PC-3 (cell line): ENCODE data around the gene SH2D3C. TPM values are rescaled to one million over a fixed set of nuclear protein-coding genes. Genes with fewer than 3 reads are reported as not detected.

ENCODE experiments used
- ATAC-seq: fragments of 200-7000 bp; cut with Tn5 transposase; 2 replicates; pipeline ENCODE4 v1.9.1; 2020; ENCODE audit warnings: mild to moderate bottlenecking, moderate library complexity
- BruUV-seq: library from RNA; stranded (reverse); fragments of 400-500 nt; replicated peaks from 2 replicates; lab custom pipeline; 2021; lab: Mats Ljungman, UMichigan
- CTCF ChIA-PET: fragments of 300-600 bp; sonication (Branson Sonifier 250); formaldehyde crosslinking; loops from one replicate; lab custom pipeline; 2022; ENCODE audit warnings: antibody characterized with exemption; lab: Charles Lee
- POLR2A ChIA-PET: fragments of 300-600 bp; sonication (Branson Sonifier 250); formaldehyde crosslinking; loops from one replicate; lab custom pipeline; 2022; ENCODE audit warnings: antibody characterized with exemption; ENCODE audit not compliant: unreplicated experiment; lab: Charles Lee
- DNase-seq: peaks from one replicate; pipeline ENCODE4 v3.0.0-alpha.2; 2015
- H2AFZ ChIP-seq: fragments of 300-600 bp; sonication (generic); 2 replicates; pipeline ENCODE4 v1.6.0; 2016; ENCODE audit warnings: antibody characterized with exemption, low read length
- H3F3A ChIP-seq: fragments of 300-600 bp; sonication (generic); one replicate; pipeline ENCODE4 v1.6.0; 2017; ENCODE audit warnings: antibody characterized with exemption, low read length, control low read depth, mild to moderate bottlenecking; ENCODE audit not compliant: unreplicated experiment
- H3K27ac ChIP-seq: fragments of 300-600 bp; sonication (generic); 2 replicates; pipeline ENCODE4 v1.5.1; 2016; ENCODE audit warnings: mild to moderate bottlenecking, low read length
- H3K27me3 ChIP-seq: fragments of 300-600 bp; sonication (generic); 2 replicates; pipeline ENCODE4 v1.6.1; 2016; ENCODE audit warnings: low read length, mixed read lengths
- H3K36me3 ChIP-seq: fragments of 300-600 bp; sonication (generic); 2 replicates; pipeline ENCODE4 v1.6.1; 2016; ENCODE audit warnings: low read depth, mixed run types, low read length, mixed read lengths
- H3K4me1 ChIP-seq: fragments of 300-600 bp; sonication (generic); 2 replicates; pipeline ENCODE4 v1.5.1; 2016; ENCODE audit warnings: low read length; ENCODE audit not compliant: insufficient read depth
- H3K4me2 ChIP-seq: fragments of 300-600 bp; sonication (generic); 2 replicates; pipeline ENCODE4 v1.6.0; 2016; ENCODE audit warnings: low read length
- H3K4me3 ChIP-seq: fragments of 300-600 bp; sonication (generic); 2 replicates; pipeline ENCODE4 v1.5.1; 2016; ENCODE audit warnings: mild to moderate bottlenecking, low read length, mixed read lengths
- H3K79me2 ChIP-seq: fragments of 300-600 bp; sonication (generic); 2 replicates; pipeline ENCODE4 v1.6.1; 2017; ENCODE audit warnings: low read length, mixed read lengths
- H3K9ac ChIP-seq: fragments of 300-600 bp; sonication (generic); 2 replicates; pipeline ENCODE4 v1.6.0; 2016; ENCODE audit warnings: mild to moderate bottlenecking, low read length
- H3K9me2 ChIP-seq: fragments of 300-600 bp; sonication (generic); replicated peaks from 2 replicates; pipeline ENCODE4 v1.6.1; 2016; ENCODE audit warnings: mixed run types, low read length, mixed read lengths
- H3K9me3 ChIP-seq: fragments of 300-600 bp; sonication (generic); 2 replicates; pipeline ENCODE4 v1.6.1; 2016; ENCODE audit warnings: low read length, mixed read lengths
- H4K20me1 ChIP-seq: fragments of 300-600 bp; sonication (generic); 2 replicates; pipeline ENCODE4 v1.6.1; 2016; ENCODE audit warnings: low read length, mixed read lengths
- EZH2 ChIP-seq: fragments of 300-600 bp; sonication (generic); IDR thresholded peaks from one replicate; pipeline ENCODE4 v1.6.1; 2017; ENCODE audit warnings: antibody characterized with exemption, mild to moderate bottlenecking, low read length; ENCODE audit not compliant: unreplicated experiment
- EZH2phosphoT487 ChIP-seq: fragments of 300-600 bp; sonication (generic); IDR thresholded peaks from 2 replicates; pipeline ENCODE4 v1.6.1; 2018; ENCODE audit warnings: mild to moderate bottlenecking, antibody characterized with exemption, low read length, borderline replicate concordance
- intact Hi-C: fragments of 100-400 bp; cut with micrococcal nuclease; formaldehyde crosslinking; loops from 2 replicates; pipeline ENCODE4 v1.9.0; 2023
- total RNA-seq: library from RNA; depleted of rRNA; stranded (reverse); fragments of >200 nt; gene quantifications from 2 replicates; pipeline ENCODE4 v1.2.3, GENCODE V29; 2014
- TF ChIP-seq, protein P1 (sequence below): fragments of 300-600 bp; sonication (generic); conservative IDR thresholded peaks from 2 replicates; pipeline ENCODE4 v1.5.1; 2017; ENCODE audit warnings: antibody characterized with exemption, low read depth, mild to moderate bottlenecking, low read length

SH2D3C gene
- total RNA-seq, 1 experiment from 2014 or later: 0.26 TPM

DNA sequence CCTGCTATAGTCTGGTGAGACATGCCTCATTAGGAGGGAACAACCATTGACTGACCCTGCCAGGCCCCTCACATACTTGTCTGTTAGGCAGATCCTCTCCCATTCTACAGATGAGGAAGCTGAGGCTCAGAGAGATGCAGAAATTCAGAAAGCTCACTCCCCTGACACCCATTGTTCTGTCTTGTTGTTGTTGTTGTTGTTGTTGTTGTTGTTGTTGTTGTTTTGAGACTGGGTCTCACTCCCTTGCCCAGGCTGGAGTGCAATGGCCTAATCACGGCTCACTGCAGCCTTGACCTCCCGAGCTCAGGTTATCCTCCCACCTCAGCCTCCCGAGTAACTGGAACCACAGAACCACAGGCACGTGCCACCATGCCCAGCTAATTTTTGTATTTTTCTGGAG, 84.8 kb downstream of the SH2D3C start:
- H3K4me3 ChIP-seq: no peak overlapping the region
- no peak overlapping the region for H3K4me2 ChIP-seq
- no peaks in the 10 kb centered on the region for H3F3A ChIP-seq
- TF ChIP-seq EZH2 (no peak), EZH2phosphoT487 (no peak)
- TF ChIP-seq, protein P1, sequence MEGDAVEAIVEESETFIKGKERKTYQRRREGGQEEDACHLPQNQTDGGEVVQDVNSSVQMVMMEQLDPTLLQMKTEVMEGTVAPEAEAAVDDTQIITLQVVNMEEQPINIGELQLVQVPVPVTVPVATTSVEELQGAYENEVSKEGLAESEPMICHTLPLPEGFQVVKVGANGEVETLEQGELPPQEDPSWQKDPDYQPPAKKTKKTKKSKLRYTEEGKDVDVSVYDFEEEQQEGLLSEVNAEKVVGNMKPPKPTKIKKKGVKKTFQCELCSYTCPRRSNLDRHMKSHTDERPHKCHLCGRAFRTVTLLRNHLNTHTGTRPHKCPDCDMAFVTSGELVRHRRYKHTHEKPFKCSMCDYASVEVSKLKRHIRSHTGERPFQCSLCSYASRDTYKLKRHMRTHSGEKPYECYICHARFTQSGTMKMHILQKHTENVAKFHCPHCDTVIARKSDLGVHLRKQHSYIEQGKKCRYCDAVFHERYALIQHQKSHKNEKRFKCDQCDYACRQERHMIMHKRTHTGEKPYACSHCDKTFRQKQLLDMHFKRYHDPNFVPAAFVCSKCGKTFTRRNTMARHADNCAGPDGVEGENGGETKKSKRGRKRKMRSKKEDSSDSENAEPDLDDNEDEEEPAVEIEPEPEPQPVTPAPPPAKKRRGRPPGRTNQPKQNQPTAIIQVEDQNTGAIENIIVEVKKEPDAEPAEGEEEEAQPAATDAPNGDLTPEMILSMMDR: no peak
- POLR2A ChIA-PET: no interaction called here
- CTCF ChIA-PET: no interaction called here
- H3K27me3 ChIP-seq: no peaks in the 10 kb centered on the region
- H3K4me1 ChIP-seq: no peaks in the 10 kb centered on the region; the same call in 1 of the 2 replicates
- no peaks in the 10 kb centered on the region for H4K20me1 ChIP-seq
- H3K79me2 ChIP-seq: no peaks in the 10 kb centered on the region
- H3K9me2 ChIP-seq: no peaks in the 10 kb centered on the region
- intact Hi-C loops: no loop called here
- no peak overlapping the region for H2AFZ ChIP-seq
- H3K9me3 ChIP-seq: no peaks in the 10 kb centered on the region
- BruUV-seq: no TSS peak
- DNase-seq (no peak), ATAC-seq (no peak)
- H3K36me3 ChIP-seq: no peaks in the 10 kb centered on the region
- H3K9ac ChIP-seq: no peak overlapping the region
- H3K27ac ChIP-seq: no peak overlapping the region

DNA sequence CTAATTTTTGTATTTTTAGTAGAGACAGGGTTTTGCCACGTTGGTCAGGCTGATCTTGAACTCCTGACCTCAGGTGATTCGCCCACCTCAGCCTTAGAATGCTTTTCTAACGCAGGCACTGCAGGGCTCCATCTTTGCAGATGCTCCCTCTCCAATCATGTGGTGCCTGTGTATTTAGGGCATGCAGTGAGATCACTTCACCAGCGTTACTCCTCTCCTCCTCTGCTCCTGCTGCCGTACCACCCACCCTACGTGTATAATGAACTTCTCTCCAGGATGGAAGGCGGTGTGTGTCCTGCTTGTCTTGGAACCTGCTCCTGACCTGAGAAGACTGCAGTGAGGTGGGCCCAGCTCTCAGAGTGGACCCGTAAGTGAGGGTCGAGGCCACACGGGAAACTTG, 85.3 kb downstream of the SH2D3C start:
- DNase-seq (no peak), ATAC-seq (no peak)
- TF ChIP-seq, protein P1: no peak
- TF ChIP-seq EZH2: no peak
- TF ChIP-seq EZH2phosphoT487: no peak
- BruUV-seq: no TSS peak
- Histone ChIP-seq H3K9ac (no peak overlapping the region), H3K9me2 (no peaks in the 10 kb centered on the region), H3K4me2 (no peak overlapping the region), H3K27me3 (no peaks in the 10 kb centered on the region), H3K79me2 (no peaks in the 10 kb centered on the region), H2AFZ (no peak overlapping the region), H4K20me1 (no peaks in the 10 kb centered on the region), H3K4me1 (no peaks in the 10 kb centered on the region; the same call in 1 of the 2 replicates), H3K27ac (no peak overlapping the region), H3F3A (no peaks in the 10 kb centered on the region), H3K9me3 (no peaks in the 10 kb centered on the region), H3K4me3 (no peak overlapping the region), H3K36me3 (no peaks in the 10 kb centered on the region)
- ChIA-PET POLR2A (no interaction called here), CTCF (no interaction called here)
- intact Hi-C loops: no loop called here

DNA sequence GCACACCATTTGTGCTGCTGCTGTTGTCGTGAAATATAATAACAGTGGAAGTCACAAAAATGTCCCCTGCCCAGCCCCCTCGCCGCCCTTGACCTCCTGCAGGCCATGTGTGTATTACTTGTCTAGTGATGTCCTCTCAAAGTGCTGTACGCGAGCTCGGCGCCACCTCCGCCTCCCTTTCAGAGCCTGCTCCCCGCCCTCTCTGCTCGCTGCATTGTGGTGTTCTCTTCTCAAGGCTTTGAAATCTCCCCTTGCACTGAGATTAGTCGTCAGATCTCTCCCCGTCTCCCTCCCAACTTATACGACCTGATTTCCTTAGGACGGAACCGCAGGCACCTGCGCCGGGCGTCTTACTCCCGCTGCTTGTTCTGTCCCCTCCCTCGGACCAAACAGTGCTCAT, 86.4 kb downstream of the SH2D3C start:
- Histone ChIP-seq H3K79me2 (no peaks in the 10 kb centered on the region), H3F3A (no peaks in the 10 kb centered on the region), H3K4me2 (no peak overlapping the region), H3K9me2 (no peaks in the 10 kb centered on the region), H3K9me3 (no peaks in the 10 kb centered on the region), H2AFZ (no peak overlapping the region), H3K27ac (no peak overlapping the region), H3K4me3 (no peak overlapping the region), H3K9ac (no peak overlapping the region), H4K20me1 (no peaks in the 10 kb centered on the region), H3K36me3 (no peaks in the 10 kb centered on the region), H3K27me3 (no peaks in the 10 kb centered on the region), H3K4me1 (no peaks in the 10 kb centered on the region; the same call in 1 of the 2 replicates)
- TF ChIP-seq, protein P1: no peak
- no peak for TF ChIP-seq EZH2phosphoT487
- ChIA-PET CTCF (no interaction called here), POLR2A (no interaction called here)
- DNase-seq (no peak), ATAC-seq (no peak)
- no TSS peak for BruUV-seq
- intact Hi-C loops: no loop called here
